ENCODE data around the gene ALG8.
"Not testable (repeated sequence)": the region's sequence is repeated elsewhere in the genome, so short reads cannot be mapped to it uniquely, and the experiment has no call there.

ALG8 gene

GRCh38 chr11:78100261-78100660 lies 39.2 kb downstream of the ALG8 start:
- no peak for ATAC-seq
- DNase-seq, result no peak

- DNase-seq, result no peak
- ATAC-seq, result no peak
These were observed 39.8 kb downstream of the ALG8 start for GRCh38 chr11:78099666-78100065.

- no peak for ATAC-seq
- no peak for DNase-seq
These were observed 41.6 kb downstream of the ALG8 start for GRCh38 chr11:78097666-78098385.

GRCh38 chr11:78094250-78094649 lies 45.2 kb downstream of the ALG8 start:
- peak; percentile 97 for ATAC-seq
- peak; percentile 4 for DNase-seq

GRCh38 chr11:78086521-78087074 lies 52.8 kb downstream of the ALG8 start:
- not testable (repeated sequence) for ATAC-seq, DNase-seq

- ATAC-seq (no peak), DNase-seq (no peak)
These were observed 53.5 kb downstream of the ALG8 start for GRCh38 chr11:78085972-78086371.

GRCh38 chr11:78084506-78084905 lies 54.9 kb downstream of the ALG8 start:
- ATAC-seq, DNase-seq: not testable (repeated sequence)

- DNase-seq, result no peak
- ATAC-seq, result no peak
These were observed 56.4 kb downstream of the ALG8 start for GRCh38 chr11:78083021-78083420.

GRCh38 chr11:78082146-78082545 lies 57.3 kb downstream of the ALG8 start:
- ATAC-seq (no peak), DNase-seq (no peak)

- ATAC-seq, result no peak
These were observed 57.8 kb downstream of the ALG8 start for GRCh38 chr11:78081583-78081982.

GRCh38 chr11:78080818-78081495 lies 58.5 kb downstream of the ALG8 start:
- no peak for DNase-seq
- no peak for ATAC-seq

More at GRCh38 chr11:78081583-78081982, 57.8 kb downstream of the ALG8 start:
- DNase-seq, result no peak

- ATAC-seq (no peak), DNase-seq (no peak)
These were observed 59.2 kb downstream of the ALG8 start for GRCh38 chr11:78080084-78080817.

- ATAC-seq (peak; percentile 83), DNase-seq (peak; percentile 79)
These were observed 60.0 kb downstream of the ALG8 start, which contains the start of gene NDUFC2 for GRCh38 chr11:78079232-78080083. Gene NDUFC2, minus strand, starts transcription at chr11:78079862. Its CDS starts 118 bp downstream, at chr11:78079744.

GRCh38 chr11:78078218-78079167 lies 60.9 kb downstream of the ALG8 start:
- DNase-seq, result no peak
- peak; percentile 33 for ATAC-seq

- ATAC-seq, DNase-seq: not testable (repeated sequence)
These were observed 61.8 kb downstream of the ALG8 start for GRCh38 chr11:78077592-78077991.

- no peak for DNase-seq
- ATAC-seq, result no peak
These were observed 62.6 kb downstream of the ALG8 start for GRCh38 chr11:78076733-78077403.

- DNase-seq, result no peak
These were observed 64.7 kb downstream of the ALG8 start for GRCh38 chr11:78074756-78075155.

GRCh38 chr11:78072455-78072854 lies 67.0 kb downstream of the ALG8 start:
- DNase-seq (no peak), ATAC-seq (no peak)

More at GRCh38 chr11:78074756-78075155, 64.7 kb downstream of the ALG8 start:
- no peak for ATAC-seq

- DNase-seq (no peak), ATAC-seq (no peak)
These were observed 67.7 kb downstream of the ALG8 start for GRCh38 chr11:78071717-78072116.

- no peak for DNase-seq
- ATAC-seq, result no peak
These were observed 68.8 kb downstream of the ALG8 start for GRCh38 chr11:78070621-78071020.

Data from stimulated activated naive CD8-positive, alpha-beta T cell treated with anti-CD3 and anti-CD28 coated beads, Interleukin-15, Interleukin-2, amounts not matched to agents 100 U/mL and 50 U/mL, for 24 hours (primary cell).